DMS79 (cell line): ENCODE measurements around the gene SPNS3.

Experiments
- DNase-seq: peaks from one replicate; lab custom pipeline; 2025; lab: John Stamatoyannopoulos, UW

The SPNS3 gene

GRCh38 chr17:4426499-4427208 lies 7.1 kb upstream of the SPNS3 start:
- DNase-seq, result no peak

GRCh38 chr17:4427505-4427904 lies 6.2 kb upstream of the SPNS3 start:
- no peak for DNase-seq

GRCh38 chr17:4436381-4436780 lies 2.6 kb downstream of the SPNS3 start:
- DNase-seq, result no peak

- DNase-seq, result no peak
Observed at GRCh38 chr17:4436846-4437245, 3.1 kb downstream of the SPNS3 start.

GRCh38 chr17:4438162-4438944 lies 4.6 kb downstream of the SPNS3 start:
- no peak for DNase-seq

GRCh38 chr17:4440021-4440420 lies 6.3 kb downstream of the SPNS3 start:
- no peak for DNase-seq

- DNase-seq, result peak; percentile 10
Observed at GRCh38 chr17:4440690-4441686, 7.2 kb downstream of the SPNS3 start.

GRCh38 chr17:4442582-4442981 lies 8.8 kb downstream of the SPNS3 start:
- no peak for DNase-seq

- no peak for DNase-seq
Observed at GRCh38 chr17:4443476-4443875, 9.7 kb downstream of the SPNS3 start.

- peak; percentile 10 for DNase-seq
Observed at GRCh38 chr17:4444782-4445473, 11.2 kb downstream of the SPNS3 start.

GRCh38 chr17:4445731-4446130 lies 12.0 kb downstream of the SPNS3 start:
- no peak for DNase-seq

GRCh38 chr17:4446326-4447071 lies 12.8 kb downstream of the SPNS3 start:
- no peak for DNase-seq

GRCh38 chr17:4448197-4448980 lies 14.6 kb downstream of the SPNS3 start:
- DNase-seq, result no peak

- no peak for DNase-seq
Observed at GRCh38 chr17:4449736-4450135, 16.0 kb downstream of the SPNS3 start.

GRCh38 chr17:4450710-4451316 lies 17.1 kb downstream of the SPNS3 start:
- DNase-seq, result peak; percentile 8

- DNase-seq, result no peak
Observed at GRCh38 chr17:4453812-4454591, 20.3 kb downstream of the SPNS3 start.

GRCh38 chr17:4460661-4461060 lies 26.9 kb downstream of the SPNS3 start:
- DNase-seq, result no peak

GRCh38 chr17:4463818-4464476 lies 30.2 kb downstream of the SPNS3 start:
- DNase-seq, result peak; percentile 22
